HepG2 (cell line): ENCODE measurements around the gene PDZD7. TPM values are rescaled to one million over a fixed set of nuclear protein-coding genes. Genes with fewer than 3 reads are reported as not detected.

Experiments
- ATAC-seq: fragments of 200-7000 bp; cut with Tn5 transposase; 3 replicates; pipeline ENCODE4 v1.9.1; 2020; ENCODE audit warnings: mild to moderate bottlenecking, moderate library complexity
- BruUV-seq: library from RNA; stranded (reverse); fragments of 400-500 nt; replicated peaks from 2 replicates; lab custom pipeline; 2021; lab: Mats Ljungman, UMichigan
- CTCF ChIA-PET: fragments of 300-600 bp; formaldehyde crosslinking; extraction: SDS; loops from one replicate; lab custom pipeline; 2021; ENCODE audit warnings: low total read pairs, inconsistent platforms, low intra/inter-chr PET ratio; lab: Yijun Ruan, JAX
- POLR2A ChIA-PET: fragments of 350-600 bp; sonication (Branson Sonifier 250); formaldehyde crosslinking; loops from one replicate; lab custom pipeline; 2020; ENCODE audit warnings: antibody characterized with exemption, inconsistent platforms; lab: Yijun Ruan, JAX
- DNase-seq: peaks from one replicate; pipeline ENCODE4 v3.0.0-alpha.2; 2015; ENCODE audit warnings: low spot score
- FAIRE-seq: peaks from 3 replicates; lab custom pipeline; 2011; peaks lifted over from hg19 to GRCh38; lab: Jason Lieb, UNC
- H2AFZ ChIP-seq: one replicate; pipeline ENCODE4 v1.6.1; 2011; ENCODE audit warnings: low read length, inconsistent platforms
- H3K27ac ChIP-seq: fragments of 300-600 bp; 3 replicates; pipeline ENCODE4 v1.8.0; 2011; ENCODE audit warnings: mixed run types, mild to moderate bottlenecking, mixed read lengths, low read length, inconsistent platforms; ENCODE audit not compliant: insufficient read depth; ENCODE audit errors: extremely low read length
- H3K27me3 ChIP-seq, 2 experiments: fragments of 200-600 bp in 1 of 2; 2 replicates in 1 of 2; 3 replicates in 1 of 2; pipeline versions ENCODE4 v1.6.0 to v1.8.0; 2011; ENCODE audit warnings: low read length in 2 of 2, mild to moderate bottlenecking in 2 of 2, moderate library complexity in 2 of 2, inconsistent platforms in 1 of 2; ENCODE audit not compliant: insufficient read depth in 2 of 2, control insufficient read depth in 1 of 2
- H3K36me3 ChIP-seq, 2 experiments: fragments of 200-600 bp in 1 of 2; replicated peaks in 1 of 2; 2 replicates in 1 of 2; 3 replicates in 1 of 2; pipeline versions ENCODE4 v1.5.1 to v1.8.0; 2011; ENCODE audit warnings: low read length in 2 of 2, inconsistent platforms in 1 of 2; ENCODE audit not compliant: insufficient read depth in 2 of 2, control insufficient read depth in 1 of 2
- H3K4me1 ChIP-seq: 2 replicates; pipeline ENCODE4 v1.5.1; 2012; ENCODE audit warnings: low read length, inconsistent platforms; ENCODE audit not compliant: insufficient read depth
- H3K4me2 ChIP-seq: 2 replicates; pipeline ENCODE4 v1.6.0; 2011; ENCODE audit warnings: low read depth, low read length, inconsistent platforms
- H3K4me3 ChIP-seq, 3 experiments: fragments of 200-600 bp in 1 of 3; sonication (generic), shearing (Covaris generic) in 1 of 3; replicated peaks in 1 of 3; 2 replicates each; pipeline ENCODE4 v1.5.1; 2011 to 2016; ENCODE audit warnings: low read length in 3 of 3, inconsistent platforms in 2 of 3, low read depth in 2 of 3, mild to moderate bottlenecking in 2 of 3, control low read depth in 1 of 3, mixed read lengths in 1 of 3; ENCODE audit not compliant: insufficient read depth in 1 of 3
- H3K79me2 ChIP-seq: one replicate; pipeline ENCODE4 v1.6.1; 2011; ENCODE audit warnings: low read length, inconsistent platforms; ENCODE audit not compliant: insufficient read depth
- H3K9ac ChIP-seq: 2 replicates; pipeline ENCODE4 v1.6.0; 2011; ENCODE audit warnings: mild to moderate bottlenecking, low read depth, low read length, inconsistent platforms; ENCODE audit not compliant: insufficient read depth
- H3K9me3 ChIP-seq: 2 replicates; pipeline ENCODE4 v1.5.1; 2012; ENCODE audit warnings: mild to moderate bottlenecking, low read length
- H4K20me1 ChIP-seq: 2 replicates; pipeline ENCODE4 v1.6.0; 2011; ENCODE audit warnings: inconsistent platforms, mild to moderate bottlenecking, low read length, moderate library complexity; ENCODE audit not compliant: insufficient read depth
- HNF4A ChIP-seq: sonication (generic); formaldehyde crosslinking; IDR thresholded peaks from 2 replicates; pipeline ENCODE4 v1.4.0; 2020; ENCODE audit warnings: missing genetic modification reagents
- ZBTB3 ChIP-seq: sonication (generic); formaldehyde crosslinking; IDR thresholded peaks from 2 replicates; pipeline ENCODE4 v1.4.0; 2020; ENCODE audit warnings: low read depth, mild to moderate bottlenecking, moderate library complexity, missing genetic modification reagents, borderline replicate concordance
- ZBTB4 ChIP-seq: sonication (generic); formaldehyde crosslinking; IDR thresholded peaks from 2 replicates; pipeline ENCODE4 v1.4.0; 2020; ENCODE audit warnings: missing genetic modification reagents, mild to moderate bottlenecking, borderline replicate concordance
- ZBTB46 ChIP-seq: sonication (generic); formaldehyde crosslinking; IDR thresholded peaks from 2 replicates; pipeline ENCODE4 v1.4.0; 2020; ENCODE audit warnings: mild to moderate bottlenecking, missing genetic modification reagents, borderline replicate concordance
- ZNF383 ChIP-seq: sonication (generic); formaldehyde crosslinking; IDR thresholded peaks from 2 replicates; pipeline ENCODE4 v1.4.0; 2020; ENCODE audit warnings: missing genetic modification reagents, mild to moderate bottlenecking, borderline replicate concordance
- ZNF687 ChIP-seq: sonication (generic); formaldehyde crosslinking; IDR thresholded peaks from 2 replicates; pipeline ENCODE4 v1.5.1; 2020; ENCODE audit warnings: mild to moderate bottlenecking, missing genetic modification reagents, moderate library complexity
- WGBS: methylation state at CpG from one replicate; pipeline ENCODE4 v1.1.6; 2017; ENCODE audit warnings: low lambda C conversion rate; 5-methylcytosine and 5-hydroxymethylcytosine counted together
- in situ Hi-C: cut with HindIII; loops from 2 replicates; pipeline ENCODE4 v1.10.0; 2017; ENCODE audit warnings: low pct_unique_long_range_greater_than_20kb; ENCODE audit not compliant: extremely low pct_ligation_motif_present
- intact Hi-C: fragments of 100-400 bp; cut with micrococcal nuclease; formaldehyde crosslinking; loops from one replicate; pipeline ENCODE4 v1.10.0; 2022; ENCODE audit not compliant: unreplicated experiment
- polyA plus RNA-seq, 8 experiments: library from polyadenylated mRNA; depleted of rRNA in 3 of 8; stranded (reverse) in 7 of 8; unstranded in 1 of 8; fragments of >200 nt; fragmentation: Illumina TruSeq in 4 of 8; extraction: Trizol in 4 of 8; gene quantifications; 2 replicates each; pipeline versions ENCODE4 v1.2.1 to v1.2.3, GENCODE V29; 2011 to 2016; ENCODE audit warnings: low read depth in 4 of 8, missing spikeins in 1 of 8, mixed read lengths in 1 of 8; ENCODE audit not compliant: insufficient read depth in 1 of 8
- total RNA-seq, 5 experiments: library from RNA; depleted of rRNA; stranded (reverse); fragments of >200 nt; fragmentation: Illumina TruSeq; extraction: Trizol; gene quantifications; 2 replicates each; pipeline ENCODE4 v1.2.3, GENCODE V29; 2016; ENCODE audit warnings: low read depth in 1 of 5

The PDZD7 gene
- total and polyA plus RNA-seq, 2 of the 13 experiments (the other 11 are each of a cell fraction or from before 2014, with no cell fraction given) = 0.58 to 0.73 TPM

- TF ChIP-seq ZBTB46 (CRISPR knock-in tag) = no peak
Observed at GRCh38 chr10:100972904-100973535, 57.9 kb downstream of the PDZD7 start (continued).

- ATAC-seq (no peak), FAIRE-seq (no peak), DNase-seq (no peak)
- intact Hi-C loops = no loop called here
- Histone ChIP-seq H2AFZ (no peak overlapping the region), H3K4me1 (peaks cover 70% of the 10 kb centered on the region), H4K20me1 (no peaks in the 10 kb centered on the region), H3K4me3 (peak overlapping the region; percentile 21 to 94 (median 37); a peak in 5 of 6 replicates), H3K36me3 (peaks cover 18 to 42% of the 10 kb centered on the region in 2 experiments), H3K27ac (peak overlapping the region; percentile 96), H3K9me3 (no peaks in the 10 kb centered on the region), H3K27me3 (no peaks in the 10 kb centered on the region; a peak in 1 of 5 replicates), H3K9ac (peak overlapping the region; percentile 52), H3K4me2 (peak overlapping the region; percentile 98), H3K79me2 (peaks cover 45% of the 10 kb centered on the region)
- no TSS peak for BruUV-seq
- ChIA-PET CTCF (interaction anchor here (0.9 to 1.3 kb wide), 2 partner anchors 16 to 25 kb away, joined by 3 to 4 read pairs; no protein-coding TSS in a partner anchor), POLR2A (interaction anchor here (0.6 to 12.6 kb wide), 5 partner anchors 19 to 89 kb away, joined by 3 to 277 read pairs (median 5); partner anchors contain the start of genes KAZALD1, LZTS2, MRPL43 and SLF2)
- WGBS = 72% methylated on average over 13 of the region's 13 CpGs
- in situ Hi-C loops = no loop called here
- TF ChIP-seq HNF4A (CRISPR knock-in tag) = peak; percentile 64
- TF ChIP-seq ZNF383 (CRISPR knock-in tag) = 0 out of 2 replicates have a peak, but pooled peaks have one; percentile 53
- TF ChIP-seq ZBTB4 (CRISPR knock-in tag) = 0 out of 2 replicates have a peak, but pooled peaks have one; percentile 4
- 0 out of 2 replicates have a peak, but pooled peaks have one; percentile 32 for TF ChIP-seq ZBTB3
- TF ChIP-seq ZNF687 (CRISPR knock-in tag) = peak; percentile 60; the same call in 1 of the 2 replicates
Observed at GRCh38 chr10:100972115-100972903, 58.6 kb downstream of the PDZD7 start.
